Activated naive CD4-positive, alpha-beta T cell treated with anti-CD3 and anti-CD28 coated beads for 36 hours (primary cell): ENCODE results near the gene FGF22. TPM values are rescaled to one million over a fixed set of nuclear protein-coding genes. Genes with fewer than 3 reads are reported as not detected.
A peak's percentile ranks its signal among the peaks of the same experiment; 100 is the strongest.

ENCODE experiments used
- CTCF ChIA-PET: fragments of 350-600 bp; sonication (Branson Sonifier 250); formaldehyde crosslinking; loops from one replicate; lab custom pipeline; 2021; ENCODE audit warnings: antibody characterized with exemption; lab: Charles Lee
- DNase-seq: peaks from one replicate; pipeline ENCODE4 v3.0.0-alpha.2; 2020
- H3K27ac Mint-ChIP-seq: one replicate; pipeline ENCODE4 v1.8.0; 2021; ENCODE audit warnings: mild to moderate bottlenecking, mixed read lengths
- H3K27me3 Mint-ChIP-seq: one replicate; pipeline ENCODE4 v1.8.0; 2021; ENCODE audit warnings: low read depth, mixed read lengths
- H3K36me3 Mint-ChIP-seq: one replicate; pipeline ENCODE4 v1.8.0; 2021; ENCODE audit warnings: low read depth, mixed read lengths
- H3K4me1 Mint-ChIP-seq: one replicate; pipeline ENCODE4 v1.8.0; 2021; ENCODE audit warnings: low read depth, mixed read lengths
- H3K4me3 Mint-ChIP-seq: one replicate; pipeline ENCODE4 v1.8.0; 2021; ENCODE audit warnings: mild to moderate bottlenecking, moderate library complexity, mixed read lengths
- H3K9me3 Mint-ChIP-seq: one replicate; pipeline ENCODE4 v1.8.0; 2021; ENCODE audit warnings: mixed read lengths
- intact Hi-C: fragments of 100-400 bp; cut with micrococcal nuclease; formaldehyde crosslinking; loops from one replicate; pipeline ENCODE4 v1.15.1; 2023
- total RNA-seq, 2 experiments: library from RNA; stranded (reverse); gene quantifications; one replicate each; pipeline ENCODE4 v1.2.3, GENCODE V29; 2021

Gene FGF22
- total RNA-seq, 2 experiments from 2014 or later: not detected

GRCh38 chr19:610071-610800, 29.4 kb upstream of the FGF22 start:
- H3K27me3 Mint-ChIP-seq: no peaks in the 10 kb centered on the region
- H3K27ac Mint-ChIP-seq: peak overlapping the region; percentile 94
- H3K4me1 Mint-ChIP-seq: peaks cover 26% of the 10 kb centered on the region
- H3K4me3 Mint-ChIP-seq: peak overlapping the region; percentile 82
- peaks cover 7% of the 10 kb centered on the region for H3K36me3 Mint-ChIP-seq
- peak; percentile 60 for DNase-seq
- intact Hi-C loops: loop anchor here (5.0 kb wide), 1 partner anchor 652 kb away; no protein-coding TSS in a partner anchor
- CTCF ChIA-PET: no interaction called here
- H3K9me3 Mint-ChIP-seq: no peaks in the 10 kb centered on the region

GRCh38 chr19:610801-611480, 28.7 kb upstream of the FGF22 start:
- CTCF ChIA-PET: interaction anchor here (1.0 kb wide), 1 partner anchor 16 kb away, joined by 3 read pairs; no protein-coding TSS in a partner anchor
- DNase-seq: peak; percentile 73
- peak overlapping the region; percentile 82 for H3K4me3 Mint-ChIP-seq
- H3K27me3 Mint-ChIP-seq: no peaks in the 10 kb centered on the region
- H3K36me3 Mint-ChIP-seq: peaks cover 10% of the 10 kb centered on the region
- intact Hi-C loops: loop anchor here (1.0 to 5.0 kb wide), 5 partner anchors 22 to 651 kb away; partner anchors contain the start of genes BSG and POLRMT
- peak overlapping the region; percentile 94 for H3K27ac Mint-ChIP-seq
- no peaks in the 10 kb centered on the region for H3K9me3 Mint-ChIP-seq
- peaks cover 28% of the 10 kb centered on the region for H3K4me1 Mint-ChIP-seq

- no peaks in the 10 kb centered on the region for H3K9me3 Mint-ChIP-seq
- peak; percentile 87 for DNase-seq
- H3K27ac Mint-ChIP-seq: peak overlapping the region; percentile 94
- H3K36me3 Mint-ChIP-seq: peaks cover 10% of the 10 kb centered on the region
- H3K4me3 Mint-ChIP-seq: peak overlapping the region; percentile 82
- intact Hi-C loops: loop anchor here (1.0 to 5.0 kb wide), 5 partner anchors 22 to 651 kb away; partner anchors contain the start of genes BSG and POLRMT
- H3K4me1 Mint-ChIP-seq: peaks cover 28% of the 10 kb centered on the region
- H3K27me3 Mint-ChIP-seq: no peaks in the 10 kb centered on the region
- CTCF ChIA-PET: interaction anchor here (1.0 kb wide), 1 partner anchor 15 kb away, joined by 3 read pairs; no protein-coding TSS in a partner anchor
Measured at GRCh38 chr19:611481-611868, 28.2 kb upstream of the FGF22 start.

GRCh38 chr19:612941-613340, 26.7 kb upstream of the FGF22 start:
- CTCF ChIA-PET: interaction anchor here (0.6 kb wide), 1 partner anchor 18 kb away, joined by 3 read pairs; no protein-coding TSS in a partner anchor
- no peak for DNase-seq
- intact Hi-C loops: loop anchor here (5.0 kb wide), 1 partner anchor 649 kb away; no protein-coding TSS in a partner anchor
- H3K4me1 Mint-ChIP-seq: peaks cover 28% of the 10 kb centered on the region
- H3K27me3 Mint-ChIP-seq: no peaks in the 10 kb centered on the region
- peaks cover 13% of the 10 kb centered on the region for H3K36me3 Mint-ChIP-seq
- H3K9me3 Mint-ChIP-seq: no peaks in the 10 kb centered on the region
- H3K27ac Mint-ChIP-seq: no peak overlapping the region
- H3K4me3 Mint-ChIP-seq: no peak overlapping the region

GRCh38 chr19:613732-614567, 25.7 kb upstream of the FGF22 start:
- DNase-seq: no peak
- no peaks in the 10 kb centered on the region for H3K27me3 Mint-ChIP-seq
- intact Hi-C loops: loop anchor here (5.0 kb wide), 1 partner anchor 648 kb away; no protein-coding TSS in a partner anchor
- no peak overlapping the region for H3K27ac Mint-ChIP-seq
- peaks cover 28% of the 10 kb centered on the region for H3K4me1 Mint-ChIP-seq
- H3K4me3 Mint-ChIP-seq: no peak overlapping the region
- peaks cover 17% of the 10 kb centered on the region for H3K36me3 Mint-ChIP-seq
- no peaks in the 10 kb centered on the region for H3K9me3 Mint-ChIP-seq
- CTCF ChIA-PET: no interaction called here

GRCh38 chr19:615619-616018, 24.1 kb upstream of the FGF22 start:
- H3K4me1 Mint-ChIP-seq: peaks cover 24% of the 10 kb centered on the region
- no peak overlapping the region for H3K4me3 Mint-ChIP-seq
- H3K27me3 Mint-ChIP-seq: no peaks in the 10 kb centered on the region
- no peak overlapping the region for H3K27ac Mint-ChIP-seq
- CTCF ChIA-PET: no interaction called here
- no peaks in the 10 kb centered on the region for H3K9me3 Mint-ChIP-seq
- no peak for DNase-seq
- H3K36me3 Mint-ChIP-seq: peaks cover 17% of the 10 kb centered on the region
- intact Hi-C loops: no loop called here

- H3K27me3 Mint-ChIP-seq: no peaks in the 10 kb centered on the region
- intact Hi-C loops: no loop called here
- no peak overlapping the region for H3K27ac Mint-ChIP-seq
- no peak for DNase-seq
- peaks cover 18% of the 10 kb centered on the region for H3K4me1 Mint-ChIP-seq
- CTCF ChIA-PET: no interaction called here
- H3K4me3 Mint-ChIP-seq: no peak overlapping the region
- H3K36me3 Mint-ChIP-seq: peaks cover 17% of the 10 kb centered on the region
- no peaks in the 10 kb centered on the region for H3K9me3 Mint-ChIP-seq
Measured at GRCh38 chr19:616062-616700, 23.5 kb upstream of the FGF22 start.

GRCh38 chr19:616747-617526, 22.7 kb upstream of the FGF22 start:
- Mint-ChIP-seq H3K27ac (no peak overlapping the region), H3K4me1 (peaks cover 10% of the 10 kb centered on the region), H3K36me3 (peaks cover 17% of the 10 kb centered on the region), H3K9me3 (no peaks in the 10 kb centered on the region), H3K27me3 (no peaks in the 10 kb centered on the region), H3K4me3 (no peak overlapping the region)
- no peak for DNase-seq
- CTCF ChIA-PET: no interaction called here
- intact Hi-C loops: no loop called here

GRCh38 chr19:617551-618246, 22.0 kb upstream of the FGF22 start:
- CTCF ChIA-PET: no interaction called here

GRCh38 chr19:618247-618619, 21.4 kb upstream of the FGF22 start:
- Mint-ChIP-seq H3K4me1 (peaks cover 2% of the 10 kb centered on the region), H3K36me3 (peaks cover 16% of the 10 kb centered on the region)
- no peak for DNase-seq

More at GRCh38 chr19:617551-618246, 22.0 kb upstream of the FGF22 start:
- peaks cover 16% of the 10 kb centered on the region for H3K36me3 Mint-ChIP-seq
- H3K4me1 Mint-ChIP-seq: peaks cover 7% of the 10 kb centered on the region
- no peak overlapping the region for H3K4me3 Mint-ChIP-seq
- H3K27ac Mint-ChIP-seq: no peak overlapping the region
- no peaks in the 10 kb centered on the region for H3K9me3 Mint-ChIP-seq
- no peak for DNase-seq
- intact Hi-C loops: no loop called here
- no peaks in the 10 kb centered on the region for H3K27me3 Mint-ChIP-seq

More at GRCh38 chr19:618247-618619, 21.4 kb upstream of the FGF22 start:
- Mint-ChIP-seq H3K27me3 (no peaks in the 10 kb centered on the region), H3K4me3 (no peak overlapping the region), H3K9me3 (no peaks in the 10 kb centered on the region), H3K27ac (no peak overlapping the region)
- CTCF ChIA-PET: no interaction called here
- intact Hi-C loops: no loop called here
